Effector CD8-positive, alpha-beta T cell (primary cell): ENCODE data around the gene MYCT1.
"Not testable (repeated sequence)": the region's sequence is repeated elsewhere in the genome, so short reads cannot be mapped to it uniquely, and the experiment has no call there.

Source experiments
- DNase-seq: peaks from one replicate; lab custom pipeline; 2025; lab: John Stamatoyannopoulos, UW
- total RNA-seq, 4 experiments: gene quantifications; one replicate each; lab custom pipeline; 2026; lab: John Stamatoyannopoulos, UW

The MYCT1 gene
- total RNA-seq, result 0 reads per million in 4 experiments

- DNase-seq, result no peak
Measured at GRCh38 chr6:152697634-152698033, at the start of gene MYCT1. TSS of gene MYCT1 (plus strand) at chr6:152697897. CDS start at chr6:152697903, 6 bp downstream.

- DNase-seq, result no peak
Measured at GRCh38 chr6:152648105-152648504, 49.6 kb upstream of the MYCT1 start.

GRCh38 chr6:152651986-152652385, 45.7 kb upstream of the MYCT1 start:
- DNase-seq, result no peak

- DNase-seq, result no peak
Measured at GRCh38 chr6:152661776-152662175, 35.9 kb upstream of the MYCT1 start.

GRCh38 chr6:152669895-152670294, 27.8 kb upstream of the MYCT1 start:
- no peak for DNase-seq

- no peak for DNase-seq
Measured at GRCh38 chr6:152671171-152671570, 26.5 kb upstream of the MYCT1 start.

- no peak for DNase-seq
Measured at GRCh38 chr6:152673236-152673635, 24.5 kb upstream of the MYCT1 start.

GRCh38 chr6:152680151-152680550, 17.5 kb upstream of the MYCT1 start:
- no peak for DNase-seq

GRCh38 chr6:152680879-152681517, 16.7 kb upstream of the MYCT1 start:
- no peak for DNase-seq

GRCh38 chr6:152682141-152682540, 15.6 kb upstream of the MYCT1 start:
- DNase-seq, result no peak

GRCh38 chr6:152682935-152683334, 14.8 kb upstream of the MYCT1 start:
- not testable (repeated sequence) for DNase-seq

GRCh38 chr6:152685819-152686218, 11.9 kb upstream of the MYCT1 start:
- no peak for DNase-seq

- DNase-seq, result no peak
Measured at GRCh38 chr6:152695372-152696045, 2.2 kb upstream of the MYCT1 start.

- DNase-seq, result no peak
Measured at GRCh38 chr6:152696522-152696921, 1.2 kb upstream of the MYCT1 start.

GRCh38 chr6:152698692-152699091, 995 bp downstream of the MYCT1 start:
- DNase-seq, result no peak

- no peak for DNase-seq
Measured at GRCh38 chr6:152700427-152700826, 2.7 kb downstream of the MYCT1 start.

GRCh38 chr6:152701081-152701862, 3.6 kb downstream of the MYCT1 start:
- DNase-seq, result no peak

- no peak for DNase-seq
Measured at GRCh38 chr6:152701863-152702401, 4.2 kb downstream of the MYCT1 start.

GRCh38 chr6:152703750-152704149, 6.1 kb downstream of the MYCT1 start:
- DNase-seq, result not testable (repeated sequence)

GRCh38 chr6:152705327-152705726, 7.6 kb downstream of the MYCT1 start:
- DNase-seq, result no peak

GRCh38 chr6:152716322-152716721, 18.6 kb downstream of the MYCT1 start:
- no peak for DNase-seq

GRCh38 chr6:152720974-152721373, 23.3 kb downstream of the MYCT1 start:
- DNase-seq, result no peak

GRCh38 chr6:152721956-152722355, 24.3 kb downstream of the MYCT1 start:
- no peak for DNase-seq
